ENCODE measurements around the gene IL9R.
"Not testable (repeated sequence)": the region's sequence is repeated elsewhere in the genome, so short reads cannot be mapped to it uniquely, and the experiment has no call there.

Gene IL9R

DNA sequence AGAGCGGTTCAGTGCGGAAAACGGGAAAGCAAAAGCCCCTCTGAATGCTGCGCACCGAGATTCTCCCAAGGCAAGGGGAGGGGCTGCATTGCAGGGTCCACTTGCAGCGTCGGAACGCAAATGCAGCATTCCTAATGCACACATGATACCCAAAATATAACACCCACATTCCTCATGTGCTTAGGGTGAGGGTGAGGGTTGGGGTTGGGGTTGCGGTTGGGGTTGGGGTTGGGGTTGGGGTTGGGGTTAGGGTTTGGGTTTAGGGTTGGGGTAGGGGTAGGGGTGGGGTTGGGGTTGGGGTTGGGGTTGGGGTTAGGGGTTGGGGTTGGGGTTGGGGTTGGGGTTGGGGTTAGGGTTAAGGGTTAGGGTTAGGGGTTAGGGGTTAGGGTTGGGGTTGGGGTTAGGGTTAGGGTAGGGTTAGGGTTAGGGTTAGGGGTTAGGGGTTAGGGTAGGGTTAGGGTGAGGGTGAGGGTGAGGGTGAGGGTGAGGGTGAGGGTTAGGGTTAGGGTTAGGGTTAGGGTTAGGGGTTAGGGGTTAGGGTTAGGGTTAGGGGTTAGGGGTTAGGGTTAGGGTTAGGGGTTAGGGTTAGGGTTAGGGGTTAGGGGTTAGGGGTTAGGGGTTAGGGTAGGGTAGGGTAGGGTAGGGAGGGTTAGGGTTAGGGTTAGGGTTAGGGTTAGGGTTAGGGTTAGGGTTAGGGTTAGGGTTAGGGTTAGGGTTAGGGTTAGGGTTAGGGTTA is 32.4 kb downstream of the IL9R start:
- DNase-seq (ENCODE audit: low read depth in 3 of 3, low spot score in 1 of 3): not testable (repeated sequence)

DNA sequence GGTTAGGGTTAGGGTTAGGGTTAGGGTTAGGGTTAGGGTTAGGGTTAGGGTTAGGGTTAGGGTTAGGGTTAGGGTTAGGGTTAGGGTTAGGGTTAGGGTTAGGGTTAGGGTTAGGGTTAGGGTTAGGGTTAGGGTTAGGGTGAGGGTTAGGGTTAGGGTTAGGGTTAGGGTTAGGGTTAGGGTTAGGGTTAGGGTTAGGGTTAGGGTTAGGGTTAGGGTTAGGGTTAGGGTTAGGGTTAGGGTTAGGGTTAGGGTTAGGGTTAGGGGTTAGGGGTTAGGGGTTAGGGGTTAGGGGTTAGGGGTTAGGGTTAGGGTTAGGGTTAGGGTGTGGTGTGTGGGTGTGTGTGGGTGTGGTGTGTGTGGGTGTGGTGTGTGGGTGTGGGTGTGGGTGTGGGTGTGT is 33.0 kb downstream of the IL9R start:
- DNase-seq (ENCODE audit: low read depth in 3 of 3, low spot score in 1 of 3): not testable (repeated sequence)

Measured in stimulated activated CD4-positive, alpha-beta T cell treated with anti-CD3 and anti-CD28 coated beads, TNF-alpha, amount 100 ng/mL, for 1 hour (primary cell).